A673 (cell line): ENCODE results near the gene B4GALT5. TPM values are rescaled to one million over a fixed set of nuclear protein-coding genes. Genes with fewer than 3 reads are reported as not detected.

Experiments
- BruUV-seq: library from RNA; stranded (reverse); fragments of 400-500 nt; replicated peaks from 2 replicates; lab custom pipeline; 2021; lab: Mats Ljungman, UMichigan
- CTCF ChIA-PET: fragments of 300-600 bp; sonication (Branson Sonifier 250); formaldehyde crosslinking; loops from one replicate; lab custom pipeline; 2022; ENCODE audit warnings: antibody characterized with exemption; lab: Charles Lee
- POLR2A ChIA-PET: fragments of 300-600 bp; sonication (Branson Sonifier 250); formaldehyde crosslinking; loops from one replicate; lab custom pipeline; 2022; ENCODE audit warnings: antibody characterized with exemption; ENCODE audit not compliant: low non-redundant PET; lab: Charles Lee
- DNase-seq: peaks from one replicate; pipeline ENCODE4 v3.0.0-alpha.2; 2015; ENCODE audit warnings: low spot score
- H3K27ac ChIP-seq: fragments of 200-600 bp; sonication (generic); 2 replicates; pipeline ENCODE4 v1.5.1; 2016; ENCODE audit warnings: mixed run types, low read depth, mild to moderate bottlenecking, mixed read lengths, antibody characterized with exemption, low read length; ENCODE audit not compliant: poor library complexity, severe bottlenecking
- H3K27me3 ChIP-seq: fragments of 200-600 bp; sonication (generic); replicated peaks from 2 replicates; pipeline ENCODE4 v1.6.1; 2017; ENCODE audit warnings: mixed run types, low read depth, mild to moderate bottlenecking, mixed read lengths, antibody characterized with exemption, low read length; ENCODE audit not compliant: insufficient read depth, poor library complexity
- H3K36me3 ChIP-seq: fragments of 200-600 bp; sonication (generic); 2 replicates; pipeline ENCODE4 v1.6.1; 2016; ENCODE audit warnings: mixed run types, mild to moderate bottlenecking, mixed read lengths, antibody characterized with exemption, low read length; ENCODE audit not compliant: insufficient read depth, poor library complexity, severe bottlenecking
- H3K4me1 ChIP-seq: fragments of 200-600 bp; sonication (generic); 2 replicates; pipeline ENCODE4 v1.6.1; 2017; ENCODE audit warnings: mixed run types, mild to moderate bottlenecking, mixed read lengths, antibody characterized with exemption, low read length; ENCODE audit not compliant: insufficient read depth, poor library complexity, severe bottlenecking
- H3K4me3 ChIP-seq: fragments of 200-600 bp; sonication (generic); 2 replicates; pipeline ENCODE4 v1.5.1; 2016; ENCODE audit warnings: low read depth, mixed run types, mild to moderate bottlenecking, mixed read lengths, low read length; ENCODE audit not compliant: poor library complexity, severe bottlenecking
- H3K9me3 ChIP-seq: fragments of 200-600 bp; sonication (generic); 2 replicates; pipeline ENCODE4 v1.6.1; 2016; ENCODE audit warnings: mixed run types, low read depth, mild to moderate bottlenecking, mixed read lengths, antibody characterized with exemption, low read length; ENCODE audit not compliant: poor library complexity, severe bottlenecking
- EZH2 ChIP-seq: fragments of 200-600 bp; sonication (generic); IDR thresholded peaks from 2 replicates; pipeline ENCODE4 v1.6.1; 2017; ENCODE audit warnings: borderline replicate concordance, low read depth, mild to moderate bottlenecking, mixed read lengths, antibody characterized with exemption, low read length; ENCODE audit not compliant: poor library complexity, severe bottlenecking
- intact Hi-C: fragments of 100-400 bp; cut with micrococcal nuclease; formaldehyde crosslinking; loops from one replicate; pipeline ENCODE4 v1.10.0; 2022; ENCODE audit not compliant: unreplicated experiment
- total RNA-seq: library from RNA; stranded (reverse); gene quantifications from 2 replicates; pipeline ENCODE4 v1.2.3, GENCODE V29; 2021
- TF ChIP-seq, protein P1 (sequence below): fragments of 300-800, 200-600 bp; sonication (generic); conservative IDR thresholded peaks from 2 replicates; pipeline ENCODE4 v1.5.1; 2017; ENCODE audit warnings: low read depth, mild to moderate bottlenecking, antibody characterized with exemption, low read length, moderate library complexity, mixed read lengths

The B4GALT5 gene
- total RNA-seq, 1 experiment from 2014 or later = 78.0 TPM

DNA sequence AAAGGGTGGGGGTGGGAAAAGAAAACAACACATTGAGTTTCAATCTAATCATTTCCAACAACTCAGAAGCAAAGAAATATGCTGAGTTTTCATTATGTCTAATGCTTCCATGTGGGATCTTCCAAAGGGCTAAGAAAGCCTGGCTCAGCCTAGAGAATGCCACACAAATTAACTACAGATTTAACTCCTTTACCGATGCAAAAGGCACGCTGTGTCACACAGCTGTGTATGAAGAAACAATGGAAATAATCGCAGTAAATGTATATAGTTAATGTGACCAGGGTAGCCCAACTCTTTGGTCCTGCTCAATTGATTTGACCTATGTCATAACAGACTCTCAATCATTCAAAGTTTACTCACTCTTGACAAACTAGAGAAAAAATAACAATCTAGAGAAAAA, 17.8 kb downstream of the B4GALT5 start:
- POLR2A ChIA-PET = no interaction called here
- CTCF ChIA-PET = no interaction called here
- TF ChIP-seq, protein P1, sequence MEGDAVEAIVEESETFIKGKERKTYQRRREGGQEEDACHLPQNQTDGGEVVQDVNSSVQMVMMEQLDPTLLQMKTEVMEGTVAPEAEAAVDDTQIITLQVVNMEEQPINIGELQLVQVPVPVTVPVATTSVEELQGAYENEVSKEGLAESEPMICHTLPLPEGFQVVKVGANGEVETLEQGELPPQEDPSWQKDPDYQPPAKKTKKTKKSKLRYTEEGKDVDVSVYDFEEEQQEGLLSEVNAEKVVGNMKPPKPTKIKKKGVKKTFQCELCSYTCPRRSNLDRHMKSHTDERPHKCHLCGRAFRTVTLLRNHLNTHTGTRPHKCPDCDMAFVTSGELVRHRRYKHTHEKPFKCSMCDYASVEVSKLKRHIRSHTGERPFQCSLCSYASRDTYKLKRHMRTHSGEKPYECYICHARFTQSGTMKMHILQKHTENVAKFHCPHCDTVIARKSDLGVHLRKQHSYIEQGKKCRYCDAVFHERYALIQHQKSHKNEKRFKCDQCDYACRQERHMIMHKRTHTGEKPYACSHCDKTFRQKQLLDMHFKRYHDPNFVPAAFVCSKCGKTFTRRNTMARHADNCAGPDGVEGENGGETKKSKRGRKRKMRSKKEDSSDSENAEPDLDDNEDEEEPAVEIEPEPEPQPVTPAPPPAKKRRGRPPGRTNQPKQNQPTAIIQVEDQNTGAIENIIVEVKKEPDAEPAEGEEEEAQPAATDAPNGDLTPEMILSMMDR = no peak
- no peak for TF ChIP-seq EZH2
- no peak overlapping the region for H3K4me3 ChIP-seq
- no peak for DNase-seq
- H3K27ac ChIP-seq = peak overlapping the region; percentile 51
- intact Hi-C loops = no loop called here
- no peaks in the 10 kb centered on the region for H3K9me3 ChIP-seq
- H3K4me1 ChIP-seq = peaks cover 70% of the 10 kb centered on the region
- H3K27me3 ChIP-seq = no peaks in the 10 kb centered on the region
- BruUV-seq = no TSS peak
- H3K36me3 ChIP-seq = no peaks in the 10 kb centered on the region

DNA sequence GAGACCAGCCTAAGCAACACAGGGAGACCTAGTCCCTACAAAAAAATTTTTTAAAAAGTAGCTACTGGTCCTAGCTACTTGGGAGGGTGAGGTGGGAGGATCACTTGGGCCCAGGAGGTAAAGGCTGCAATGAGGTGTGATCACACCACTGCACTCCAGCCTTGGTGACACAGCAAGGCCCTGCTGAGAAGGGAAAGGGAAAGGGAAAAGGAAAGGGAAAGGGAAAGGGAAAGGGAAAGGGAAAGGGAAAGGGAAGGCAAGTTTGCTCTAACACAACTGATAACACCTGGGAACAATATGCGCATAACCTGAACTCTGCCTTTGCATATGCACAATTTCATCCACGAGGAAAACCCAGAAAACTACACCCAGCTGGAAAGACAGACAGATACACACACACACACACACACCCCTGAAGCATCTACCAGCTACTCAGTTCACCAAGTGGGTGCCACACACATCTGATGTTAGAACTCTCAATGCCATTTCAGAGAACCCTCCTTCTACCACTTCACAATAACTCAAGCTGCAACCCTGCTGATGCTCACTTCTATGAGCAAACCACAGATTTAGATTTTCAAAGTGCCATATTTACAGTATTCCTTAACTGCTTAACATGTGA, 19.1 kb downstream of the B4GALT5 start:
- Histone ChIP-seq H3K36me3 (no peaks in the 10 kb centered on the region), H3K4me3 (no peak overlapping the region), H3K27me3 (no peaks in the 10 kb centered on the region), H3K27ac (no peak overlapping the region), H3K4me1 (peaks cover 63% of the 10 kb centered on the region), H3K9me3 (no peaks in the 10 kb centered on the region)
- TF ChIP-seq, protein P1 = no peak
- TF ChIP-seq EZH2 = no peak
- POLR2A ChIA-PET = no interaction called here
- BruUV-seq = no TSS peak
- intact Hi-C loops = no loop called here
- no peak for DNase-seq
- CTCF ChIA-PET = no interaction called here

DNA sequence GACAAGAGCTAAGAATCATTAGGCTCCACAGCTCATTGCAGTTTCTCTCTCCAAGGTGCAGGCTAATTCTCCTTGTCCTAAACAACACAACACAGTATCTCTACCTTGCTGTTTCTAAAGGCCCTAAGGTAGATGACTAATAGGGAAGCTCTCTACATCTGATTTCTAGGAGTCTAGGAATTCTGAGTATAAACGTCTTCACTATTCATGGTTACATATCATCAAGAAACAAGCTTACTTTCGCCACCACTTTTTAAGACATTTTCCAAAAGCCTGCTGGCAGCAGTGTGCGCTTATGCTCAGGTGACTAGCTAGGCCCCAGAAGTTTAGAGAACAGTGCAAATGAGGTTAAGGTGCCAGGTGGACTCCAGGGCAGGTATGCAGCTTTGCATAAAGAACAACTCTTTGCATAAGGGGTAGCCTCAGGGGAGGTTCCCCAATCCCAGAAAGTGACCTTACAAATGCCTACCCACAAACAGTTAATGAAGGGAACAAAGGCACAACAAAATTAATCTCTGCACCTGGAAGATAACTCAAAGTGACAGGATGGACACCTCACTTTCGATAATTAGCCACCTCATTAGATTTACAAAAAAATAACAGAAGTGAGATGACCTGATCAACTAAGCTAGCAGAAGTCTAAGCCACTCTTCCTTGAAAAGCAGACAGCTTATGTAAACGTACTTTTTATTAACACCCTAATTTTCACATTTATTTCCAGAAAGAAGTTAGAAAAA, 20.1 kb downstream of the B4GALT5 start:
- no peak for DNase-seq
- no TSS peak for BruUV-seq
- no peak overlapping the region for H3K27ac ChIP-seq
- no peaks in the 10 kb centered on the region for H3K36me3 ChIP-seq
- no peaks in the 10 kb centered on the region for H3K27me3 ChIP-seq
- H3K4me3 ChIP-seq = no peak overlapping the region
- TF ChIP-seq, protein P1 = no peak
- no peak for TF ChIP-seq EZH2
- CTCF ChIA-PET = no interaction called here
- H3K9me3 ChIP-seq = no peaks in the 10 kb centered on the region
- POLR2A ChIA-PET = interaction anchor here (1.2 kb wide), 1 partner anchor 8 kb away, joined by 3 read pairs; no protein-coding TSS in a partner anchor
- intact Hi-C loops = no loop called here
- peaks cover 57% of the 10 kb centered on the region for H3K4me1 ChIP-seq
